ENCODE results near the gene TRMT112. TPM values are rescaled to one million over a fixed set of nuclear protein-coding genes. Genes with fewer than 3 reads are reported as not detected.
A peak's percentile ranks its signal among the peaks of the same experiment; 100 is the strongest.

The TRMT112 gene
- total and polyA plus RNA-seq, 10 of the 15 experiments (the other 5 are each of a cell fraction or from before 2014, with no cell fraction given): 212 to 455 (median 308) TPM

DNA sequence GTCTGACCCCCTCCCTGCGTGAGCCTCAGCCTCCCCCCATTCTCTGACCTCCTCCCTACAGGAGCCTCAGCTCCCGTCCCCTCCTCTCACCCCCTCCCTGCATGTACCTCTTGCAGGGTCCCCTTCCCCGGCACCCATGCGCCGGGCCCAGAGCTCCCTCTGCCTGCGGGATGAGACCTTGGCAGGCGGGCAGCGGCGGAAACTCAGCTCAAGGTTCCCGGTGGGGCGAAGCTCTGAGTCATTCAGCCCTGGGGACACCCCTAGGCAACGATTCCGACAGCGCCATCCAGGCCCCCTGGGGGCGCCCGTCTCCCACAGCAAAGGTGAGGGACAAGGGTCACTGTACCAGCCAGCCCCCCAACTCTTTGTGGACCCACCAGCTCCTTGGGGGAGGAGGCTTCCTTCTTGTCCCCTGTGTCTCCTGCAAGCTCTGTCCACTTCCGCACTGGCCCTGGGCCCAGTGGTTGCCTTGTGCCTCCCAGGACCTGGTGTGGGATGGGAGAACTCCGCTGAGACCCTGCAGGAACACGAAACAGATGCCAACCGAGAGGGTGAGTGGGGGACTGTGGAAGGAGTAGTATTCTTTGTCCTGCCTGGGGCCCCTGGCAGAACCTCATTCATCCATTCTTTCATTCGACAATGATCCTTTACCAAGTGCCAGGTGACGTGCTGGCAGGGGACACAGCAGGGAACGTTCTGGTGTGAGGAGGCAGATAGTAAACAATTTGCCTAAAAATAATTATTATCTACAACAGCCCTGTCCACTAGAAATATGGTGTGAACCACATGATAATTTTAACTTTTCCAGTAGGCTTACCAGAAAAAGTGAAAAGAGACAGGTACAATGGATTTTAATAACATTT is 38.0 kb upstream of the TRMT112 start:
- SMC1A ChIA-PET (ENCODE audit: uncharacterized antibody, unreplicated experiment): interaction anchor here (0.6 to 2.2 kb wide), 12 partner anchors 10 to 592 kb away, joined by 3 to 37 read pairs (median 6); partner anchors contain the start of genes CCDC88B, PRDX5 and TRMT112
- POLR2A ChIA-PET: interaction anchor here (0.6 to 2.6 kb wide), 6 partner anchors 11 to 125 kb away, joined by 3 to 23 read pairs (median 6); partner anchors contain the start of genes ESRRA, PRDX5 and TRMT112
- H3K9ac ChIP-seq (ENCODE audit: control insufficient read depth, insufficient read depth, low read length): no peak overlapping the region
- TF ChIP-seq NBN (IDR thresholded peaks at IDR 0.05) (peak; percentile 53; the same call in 1 of the 2 replicates), MTA2 (IDR thresholded peaks at IDR 0.05; ENCODE audit: low read depth) (0 out of 2 replicates have a peak, but pooled peaks have one; percentile 30), TBL1XR1 (IDR thresholded peaks at IDR 0.05; ENCODE audit: low read depth, low read length) (no peak), MEF2B (IDR thresholded peaks at IDR 0.05; ENCODE audit: partially characterized antibody, poor library complexity, severe bottlenecking) (peak; percentile 51), HCFC1 (IDR thresholded peaks at IDR 0.05; ENCODE audit: low read length) (peak; percentile 16; the same call in 1 of the 2 replicates), ZNF384 (IDR thresholded peaks at IDR 0.05; ENCODE audit: borderline replicate concordance, low read depth, low read length) (no peak), YY1 (IDR thresholded peaks at IDR 0.05; ENCODE audit: low read depth, low read length) (0 out of 2 replicates have a peak, but pooled peaks have one; percentile 42), SMC3 (IDR thresholded peaks at IDR 0.05; ENCODE audit: borderline replicate concordance, low read length) (peak; percentile 63; the same call in 1 of the 2 replicates), CHD2 (IDR thresholded peaks at IDR 0.05; ENCODE audit: borderline replicate concordance, low read depth, low read length) (0 out of 2 replicates have a peak, but pooled peaks have one; percentile 9), BHLHE40 (IDR thresholded peaks at IDR 0.05; ENCODE audit: borderline replicate concordance in 1 of 2, low read depth in 2 of 2, low read length in 1 of 2) (0 out of 4 replicates have a peak, but pooled peaks of 1 of the 2 experiments have one; percentile 29)
- TF ChIP-seq, protein P1, sequence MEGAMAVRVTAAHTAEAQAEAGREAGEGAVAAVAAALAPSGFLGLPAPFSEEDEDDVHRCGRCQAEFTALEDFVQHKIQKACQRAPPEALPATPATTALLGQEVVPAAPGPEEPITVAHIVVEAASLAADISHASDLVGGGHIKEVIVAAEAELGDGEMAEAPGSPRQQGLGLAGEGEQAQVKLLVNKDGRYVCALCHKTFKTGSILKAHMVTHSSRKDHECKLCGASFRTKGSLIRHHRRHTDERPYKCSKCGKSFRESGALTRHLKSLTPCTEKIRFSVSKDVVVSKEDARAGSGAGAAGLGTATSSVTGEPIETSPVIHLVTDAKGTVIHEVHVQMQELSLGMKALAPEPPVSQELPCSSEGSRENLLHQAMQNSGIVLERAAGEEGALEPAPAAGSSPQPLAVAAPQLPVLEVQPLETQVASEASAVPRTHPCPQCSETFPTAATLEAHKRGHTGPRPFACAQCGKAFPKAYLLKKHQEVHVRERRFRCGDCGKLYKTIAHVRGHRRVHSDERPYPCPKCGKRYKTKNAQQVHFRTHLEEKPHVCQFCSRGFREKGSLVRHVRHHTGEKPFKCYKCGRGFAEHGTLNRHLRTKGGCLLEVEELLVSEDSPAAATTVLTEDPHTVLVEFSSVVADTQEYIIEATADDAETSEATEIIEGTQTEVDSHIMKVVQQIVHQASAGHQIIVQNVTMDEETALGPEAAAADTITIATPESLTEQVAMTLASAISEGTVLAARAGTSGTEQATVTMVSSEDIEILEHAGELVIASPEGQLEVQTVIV (IDR thresholded peaks at IDR 0.05; ENCODE audit: borderline replicate concordance, partially characterized antibody): peak; percentile 23
- TF ChIP-seq, protein P2, sequence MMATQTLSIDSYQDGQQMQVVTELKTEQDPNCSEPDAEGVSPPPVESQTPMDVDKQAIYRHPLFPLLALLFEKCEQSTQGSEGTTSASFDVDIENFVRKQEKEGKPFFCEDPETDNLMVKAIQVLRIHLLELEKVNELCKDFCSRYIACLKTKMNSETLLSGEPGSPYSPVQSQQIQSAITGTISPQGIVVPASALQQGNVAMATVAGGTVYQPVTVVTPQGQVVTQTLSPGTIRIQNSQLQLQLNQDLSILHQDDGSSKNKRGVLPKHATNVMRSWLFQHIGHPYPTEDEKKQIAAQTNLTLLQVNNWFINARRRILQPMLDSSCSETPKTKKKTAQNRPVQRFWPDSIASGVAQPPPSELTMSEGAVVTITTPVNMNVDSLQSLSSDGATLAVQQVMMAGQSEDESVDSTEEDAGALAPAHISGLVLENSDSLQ (IDR thresholded peaks at IDR 0.05): peak; percentile 18; the same call in 1 of the 2 replicates
- TF ChIP-seq, protein P3, sequence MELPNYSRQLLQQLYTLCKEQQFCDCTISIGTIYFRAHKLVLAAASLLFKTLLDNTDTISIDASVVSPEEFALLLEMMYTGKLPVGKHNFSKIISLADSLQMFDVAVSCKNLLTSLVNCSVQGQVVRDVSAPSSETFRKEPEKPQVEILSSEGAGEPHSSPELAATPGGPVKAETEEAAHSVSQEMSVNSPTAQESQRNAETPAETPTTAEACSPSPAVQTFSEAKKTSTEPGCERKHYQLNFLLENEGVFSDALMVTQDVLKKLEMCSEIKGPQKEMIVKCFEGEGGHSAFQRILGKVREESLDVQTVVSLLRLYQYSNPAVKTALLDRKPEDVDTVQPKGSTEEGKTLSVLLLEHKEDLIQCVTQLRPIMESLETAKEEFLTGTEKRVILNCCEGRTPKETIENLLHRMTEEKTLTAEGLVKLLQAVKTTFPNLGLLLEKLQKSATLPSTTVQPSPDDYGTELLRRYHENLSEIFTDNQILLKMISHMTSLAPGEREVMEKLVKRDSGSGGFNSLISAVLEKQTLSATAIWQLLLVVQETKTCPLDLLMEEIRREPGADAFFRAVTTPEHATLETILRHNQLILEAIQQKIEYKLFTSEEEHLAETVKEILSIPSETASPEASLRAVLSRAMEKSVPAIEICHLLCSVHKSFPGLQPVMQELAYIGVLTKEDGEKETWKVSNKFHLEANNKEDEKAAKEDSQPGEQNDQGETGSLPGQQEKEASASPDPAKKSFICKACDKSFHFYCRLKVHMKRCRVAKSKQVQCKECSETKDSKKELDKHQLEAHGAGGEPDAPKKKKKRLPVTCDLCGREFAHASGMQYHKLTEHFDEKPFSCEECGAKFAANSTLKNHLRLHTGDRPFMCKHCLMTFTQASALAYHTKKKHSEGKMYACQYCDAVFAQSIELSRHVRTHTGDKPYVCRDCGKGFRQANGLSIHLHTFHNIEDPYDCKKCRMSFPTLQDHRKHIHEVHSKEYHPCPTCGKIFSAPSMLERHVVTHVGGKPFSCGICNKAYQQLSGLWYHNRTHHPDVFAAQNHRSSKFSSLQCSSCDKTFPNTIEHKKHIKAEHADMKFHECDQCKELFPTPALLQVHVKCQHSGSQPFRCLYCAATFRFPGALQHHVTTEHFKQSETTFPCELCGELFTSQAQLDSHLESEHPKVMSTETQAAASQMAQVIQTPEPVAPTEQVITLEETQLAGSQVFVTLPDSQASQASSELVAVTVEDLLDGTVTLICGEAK (IDR thresholded peaks at IDR 0.05; ENCODE audit: borderline replicate concordance): no peak

More for the DNA sequence above, 38.0 kb upstream of the TRMT112 start:
- peak; percentile 82 for FAIRE-seq
- Histone ChIP-seq H2AFZ (ENCODE audit: control insufficient read depth, low read depth, low read length) (no peak overlapping the region), H3K27me3 (replicated peaks in 1 of 2; ENCODE audit: control insufficient read depth in 2 of 2, insufficient read depth in 2 of 2, low read length in 1 of 2) (no peaks in the 10 kb centered on the region), H3K4me1 (ENCODE audit: control insufficient read depth, insufficient read depth, low read length) (peaks cover 16% of the 10 kb centered on the region), H3K4me3 (no peak overlapping the region), H3K27ac (ENCODE audit: control insufficient read depth, insufficient read depth) (no peak overlapping the region), H3K36me3 (ENCODE audit: control insufficient read depth in 2 of 2, insufficient read depth in 2 of 2, low read length in 1 of 2) (peaks cover 0 to 6% of the 10 kb centered on the region in 2 experiments; a peak in 2 of 4 replicates), H4K20me1 (ENCODE audit: control insufficient read depth, insufficient read depth) (no peaks in the 10 kb centered on the region), H3K9me3 (replicated peaks; ENCODE audit: control insufficient read depth, insufficient read depth, low read length) (no peaks in the 10 kb centered on the region), H3K79me2 (ENCODE audit: control insufficient read depth, insufficient read depth, low read length) (peaks cover 11% of the 10 kb centered on the region), H3K4me2 (ENCODE audit: control insufficient read depth, insufficient read depth) (no peak overlapping the region)
- RAD21 ChIA-PET (ENCODE audit: unreplicated experiment): interaction anchor here (1.0 to 9.7 kb wide), 13 partner anchors 14 to 290 kb away, joined by 3 to 176 read pairs (median 6); partner anchors contain the start of genes BAD, CCDC88B, ESRRA and PRDX5
- WGBS (ENCODE audit: insufficient coverage, insufficient replicate concordance, low lambda C conversion rate, missing lambda C conversion rate): 27% methylated on average over 22 of the region's 23 CpGs
- no peak for DNase-seq (ENCODE audit: low read depth, low spot score)
- intact Hi-C loops (cut with micrococcal nuclease; ENCODE audit: unreplicated experiment): loop anchor here (5.0 kb wide), 2 partner anchors 38 to 92 kb away; partner anchors contain the start of genes PRDX5 and TRMT112
- CTCF ChIA-PET: interaction anchor here (0.6 to 7.3 kb wide), 33 partner anchors 8 to 417 kb away, joined by 3 to 143 read pairs (median 4); partner anchors contain the start of genes BAD, CATSPERZ, CCDC88B and ESRRA
- no TSS peak for BruUV-seq (replicated peaks)
- peak; percentile 75 for ATAC-seq
- in situ Hi-C loops (cut with MboI): no loop called here

Measured in GM12878 (cell line).